ENCODE results near the gene SCML1.

- TF ChIP-seq CTCF (IDR thresholded peaks at IDR 0.05) (no peak), POLR2A (IDR thresholded peaks at IDR 0.05) (no peak)
Measured at GRCh38 chrX:17750436-17750835, 13.1 kb downstream of the SCML1 start.
